Effector CD4-positive, alpha-beta T cell (primary cell): Measurements from ENCODE around the gene ACTA1.
"Not testable (repeated sequence)": the region's sequence is repeated elsewhere in the genome, so short reads cannot be mapped to it uniquely, and the experiment has no call there.

Experiments used
- DNase-seq: peaks from one replicate; pipeline ENCODE4 v3.0.0-alpha.2; 2020

ACTA1 gene

DNA sequence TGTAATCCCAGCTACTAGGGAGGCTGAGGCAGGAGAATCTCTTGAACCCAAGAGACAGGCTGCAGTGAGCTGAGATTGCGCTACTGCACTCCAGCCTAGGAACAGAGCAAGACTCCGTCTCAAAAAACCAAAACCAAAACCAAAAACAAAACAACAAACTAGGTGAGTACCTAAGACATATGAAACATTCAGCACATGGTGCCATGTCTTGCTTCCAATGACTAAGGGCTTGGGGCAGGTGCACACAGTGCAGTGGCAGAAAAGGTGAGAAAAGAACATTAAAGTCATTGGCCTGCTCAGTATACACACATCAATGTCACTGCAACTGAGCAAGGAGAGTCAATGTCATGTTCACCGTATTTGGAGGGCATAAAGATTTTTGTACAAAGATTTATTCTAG lies 4.1 kb upstream of the ACTA1 start:
- DNase-seq, result no peak

- DNase-seq, result no peak
These were observed 3.5 kb upstream of the ACTA1 start for GRCh38 chr1:229437443-229437842.

DNA sequence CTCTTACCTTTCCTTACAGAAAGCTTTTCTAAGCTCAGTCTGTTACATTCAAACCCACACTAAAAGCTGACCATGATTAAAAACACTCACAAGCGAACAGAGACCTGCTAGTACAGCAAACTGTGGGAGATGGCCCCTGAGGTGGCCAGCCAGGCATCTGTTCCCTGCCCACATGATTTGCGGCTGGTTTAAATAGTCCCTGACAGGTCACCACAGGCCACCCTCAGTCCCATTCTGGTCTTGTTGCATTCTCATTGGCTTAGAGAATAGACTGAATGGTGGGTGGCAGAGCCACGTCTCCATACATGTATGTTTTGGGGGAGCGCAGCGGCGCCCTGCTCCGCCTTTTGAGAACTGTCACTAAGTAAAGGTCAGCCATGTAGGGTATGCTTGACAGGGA lies 2.3 kb upstream of the ACTA1 start:
- DNase-seq, result no peak

DNA sequence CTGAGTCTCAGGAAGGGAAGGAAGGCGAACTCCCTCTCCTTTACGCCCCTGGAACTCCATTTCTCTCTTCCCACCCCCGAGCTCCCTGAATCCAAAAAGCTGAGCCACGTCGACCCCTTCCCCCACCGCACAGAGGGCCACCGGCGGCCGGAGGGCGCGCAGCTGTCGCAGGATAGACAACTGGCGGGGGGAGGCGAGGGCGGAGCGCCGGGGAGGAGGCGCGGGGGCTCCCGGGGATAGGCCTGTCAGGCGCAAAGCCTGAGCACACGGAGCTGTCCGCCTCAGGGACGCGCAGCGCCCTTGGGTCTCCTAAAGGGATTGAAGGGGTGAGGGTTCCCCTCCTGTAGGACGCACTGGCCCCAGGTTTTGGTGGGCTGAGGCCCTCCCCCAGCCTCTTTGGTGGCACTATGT lies 752 bp upstream of the ACTA1 start:
- no peak for DNase-seq

GRCh38 chr1:229433364-229434004 lies 410 bp downstream of the ACTA1 start:
- DNase-seq, result no peak

DNA sequence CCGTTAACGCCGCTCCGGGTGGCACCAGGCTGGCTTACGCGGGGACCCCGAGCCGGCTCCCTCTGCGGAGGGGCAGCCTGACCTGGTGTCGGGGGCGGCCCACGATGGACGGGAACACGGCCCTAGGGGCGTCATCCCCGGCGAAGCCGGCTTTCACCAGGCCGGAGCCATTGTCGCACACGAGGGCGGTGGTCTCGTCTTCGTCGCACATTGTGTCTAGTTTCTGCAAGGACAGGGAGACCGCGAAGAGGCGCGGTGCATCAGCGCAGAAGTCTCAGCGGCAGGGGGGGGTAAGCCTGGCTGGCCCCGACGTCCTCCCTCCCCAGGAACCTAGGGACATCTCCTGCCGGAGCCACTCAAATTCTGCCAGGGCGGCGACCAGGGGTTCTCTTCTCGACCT lies 989 bp downstream of the ACTA1 start:
- DNase-seq, result no peak

GRCh38 chr1:229432116-229432461 lies 1.8 kb downstream of the ACTA1 start:
- DNase-seq, result no peak

GRCh38 chr1:229431284-229432115 lies 2.4 kb downstream of the ACTA1 start:
- DNase-seq, result no peak

- DNase-seq, result peak; percentile 14
These were observed 3.1 kb downstream of the ACTA1 start for GRCh38 chr1:229430761-229431283.

DNA sequence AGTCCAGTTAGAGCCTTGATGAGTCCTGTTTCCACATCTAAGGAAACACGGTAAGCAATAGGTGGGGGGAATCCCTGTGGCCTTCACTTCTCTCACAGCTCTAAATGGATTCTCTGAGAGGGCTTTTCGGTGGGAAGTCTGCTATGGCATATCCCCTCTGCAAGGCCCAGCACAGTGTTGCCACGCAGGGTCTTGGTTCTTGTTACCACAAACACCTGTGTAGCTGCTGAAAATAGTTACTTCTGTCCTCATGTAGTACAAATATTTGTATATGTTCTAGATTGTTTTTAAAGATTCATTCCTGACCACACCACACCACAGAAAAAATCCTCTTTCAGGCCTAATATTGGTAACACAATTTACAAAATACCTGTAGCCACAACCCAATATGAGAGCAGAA lies 5.6 kb downstream of the ACTA1 start:
- no peak for DNase-seq

DNA sequence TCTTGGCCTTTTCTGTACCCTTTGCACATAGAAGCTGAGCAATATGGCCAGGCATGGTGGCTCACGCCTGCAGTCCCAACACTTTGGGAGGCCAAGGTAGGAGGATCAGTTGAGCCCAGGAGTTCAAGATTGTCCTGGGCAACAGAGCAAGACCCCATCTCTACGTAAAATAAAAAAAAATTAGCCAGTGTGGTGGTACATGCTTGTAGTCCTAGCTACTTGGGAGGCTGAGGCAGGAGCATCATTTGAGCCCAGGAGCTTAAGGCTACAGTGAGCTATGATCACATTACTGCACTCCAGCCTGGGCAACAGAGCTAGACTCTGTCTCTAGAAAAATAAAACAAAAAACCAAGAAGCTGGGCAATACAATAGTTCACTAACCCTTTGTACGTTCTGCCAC lies 6.3 kb downstream of the ACTA1 start:
- no peak for DNase-seq

DNA sequence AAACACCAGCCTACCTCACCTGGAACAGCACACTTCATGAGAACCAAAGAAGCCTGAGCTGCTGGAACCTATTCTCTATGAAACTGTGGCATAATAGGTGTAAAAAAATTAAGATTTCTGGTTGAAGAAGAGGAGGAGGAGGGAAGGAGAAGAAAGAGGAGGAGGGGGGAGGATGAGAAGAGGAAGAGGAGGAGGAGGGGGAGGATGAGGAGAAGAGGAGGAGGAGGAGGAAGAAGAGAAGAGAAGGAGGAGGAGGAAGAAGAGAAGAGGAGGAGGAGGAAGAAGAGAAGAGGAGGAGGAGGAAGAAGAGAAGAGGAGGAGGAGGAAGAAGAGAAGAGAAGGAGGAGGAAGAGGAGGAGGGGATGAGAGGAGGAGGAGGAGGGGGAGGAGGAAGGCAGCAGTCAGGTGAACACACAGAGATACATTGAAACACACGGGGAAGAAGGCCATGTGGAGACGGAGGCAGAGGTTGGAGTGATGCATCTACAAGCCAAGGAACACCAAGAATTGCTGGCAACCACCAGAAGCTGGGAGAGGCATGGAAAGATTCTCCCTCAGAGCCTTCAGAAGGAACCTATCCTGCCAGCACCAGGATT lies 8.2 kb downstream of the ACTA1 start:
- DNase-seq, result no peak

GRCh38 chr1:229420765-229421164 lies 13.1 kb downstream of the ACTA1 start:
- no peak for DNase-seq

DNA sequence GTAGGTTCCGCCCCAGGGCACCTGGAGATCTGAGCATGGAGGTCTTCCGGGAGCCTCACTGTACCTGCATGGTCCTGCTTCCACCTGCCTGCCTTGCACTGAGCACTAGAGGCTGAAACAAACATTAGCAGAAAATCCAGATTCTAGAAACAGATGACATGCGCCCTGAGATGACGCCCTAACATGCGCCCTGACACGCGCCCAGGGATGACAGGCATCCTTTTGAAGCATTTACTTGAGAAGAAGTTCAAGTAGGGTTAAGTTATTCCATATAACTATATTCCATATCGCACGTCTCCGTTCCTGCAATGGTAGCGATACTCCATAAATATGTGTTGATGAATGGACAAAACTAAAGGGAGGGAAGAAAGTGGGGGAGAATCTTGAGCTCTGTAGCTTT lies 13.7 kb downstream of the ACTA1 start:
- DNase-seq, result no peak

DNA sequence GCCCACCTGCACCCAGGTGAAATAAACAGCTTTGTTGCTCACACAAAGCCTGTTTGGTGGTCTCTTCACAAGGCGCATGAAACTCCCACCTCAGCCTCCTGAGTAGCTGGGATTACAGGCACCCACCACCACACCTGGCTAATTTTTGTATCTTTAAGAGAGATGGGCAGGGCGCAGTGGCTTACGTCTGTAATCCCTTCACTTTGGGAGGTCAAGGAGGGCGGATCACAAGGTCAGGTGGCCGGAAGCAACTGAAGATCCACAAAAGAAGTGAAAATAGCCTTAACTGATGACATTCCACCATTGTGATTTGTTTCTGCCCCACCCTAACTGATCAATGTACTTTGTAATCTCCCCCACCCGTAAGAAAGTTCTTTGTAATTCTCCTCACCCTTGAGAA lies 15.3 kb downstream of the ACTA1 start:
- not testable (repeated sequence) for DNase-seq

- not testable (repeated sequence) for DNase-seq
These were observed 21.1 kb downstream of the ACTA1 start for GRCh38 chr1:229412810-229413209.

GRCh38 chr1:229412056-229412455 lies 21.8 kb downstream of the ACTA1 start:
- no peak for DNase-seq

GRCh38 chr1:229411434-229412055 lies 22.3 kb downstream of the ACTA1 start:
- DNase-seq, result no peak

DNA sequence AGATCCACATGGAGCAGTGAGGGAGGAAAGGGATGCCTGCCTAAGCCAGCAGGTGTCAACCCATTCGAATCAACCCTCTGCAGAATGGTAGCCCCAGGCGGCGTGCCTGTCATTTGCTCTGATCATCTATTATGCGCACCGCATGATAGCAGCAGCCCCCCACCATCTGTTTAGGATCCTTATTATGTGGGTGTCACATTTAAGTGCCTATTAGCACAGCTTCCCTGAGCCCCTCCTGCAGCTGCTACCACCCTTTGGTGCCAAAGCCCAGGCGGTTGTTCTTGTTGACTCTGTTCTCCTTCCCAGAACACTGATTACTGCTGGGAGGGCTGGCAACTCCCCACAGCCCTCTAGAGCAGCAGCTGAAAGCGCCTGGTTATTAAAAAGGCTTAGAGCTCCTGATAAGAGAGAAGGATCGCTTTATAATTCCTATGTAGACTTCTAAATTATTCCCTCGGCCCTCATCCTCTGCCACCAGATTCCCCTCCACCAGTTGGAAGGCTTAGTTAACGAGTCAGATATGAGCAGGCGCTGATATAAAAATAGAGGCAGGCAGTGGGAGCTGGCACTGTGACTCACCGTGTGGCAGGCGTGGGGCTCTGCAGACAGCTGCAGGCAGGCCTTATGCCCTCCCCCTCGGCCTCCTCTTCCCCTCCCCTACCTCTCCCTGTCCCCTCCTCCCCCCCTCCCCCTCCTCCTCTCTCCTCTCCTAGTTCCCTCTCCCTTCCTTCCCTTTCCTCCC lies 23.0 kb downstream of the ACTA1 start:
- DNase-seq, result no peak

DNA sequence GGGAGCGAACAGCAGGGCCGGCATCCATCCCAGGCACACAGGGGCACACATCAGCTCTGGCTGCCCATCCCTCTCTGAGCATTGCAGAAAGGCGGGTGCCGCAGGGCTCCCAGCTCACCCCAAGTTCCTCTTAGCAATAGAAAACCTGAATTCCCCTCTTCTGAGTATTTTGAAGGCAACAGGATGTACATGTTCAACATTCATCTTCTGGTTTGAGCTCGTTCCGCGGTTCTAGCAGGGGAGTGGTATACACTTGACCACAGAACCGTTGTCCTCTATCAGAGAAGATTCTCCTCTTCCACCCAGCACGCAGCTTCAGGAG lies 23.6 kb downstream of the ACTA1 start:
- DNase-seq, result no peak

- DNase-seq, result no peak
These were observed 24.1 kb downstream of the ACTA1 start for GRCh38 chr1:229409616-229410369.

DNA sequence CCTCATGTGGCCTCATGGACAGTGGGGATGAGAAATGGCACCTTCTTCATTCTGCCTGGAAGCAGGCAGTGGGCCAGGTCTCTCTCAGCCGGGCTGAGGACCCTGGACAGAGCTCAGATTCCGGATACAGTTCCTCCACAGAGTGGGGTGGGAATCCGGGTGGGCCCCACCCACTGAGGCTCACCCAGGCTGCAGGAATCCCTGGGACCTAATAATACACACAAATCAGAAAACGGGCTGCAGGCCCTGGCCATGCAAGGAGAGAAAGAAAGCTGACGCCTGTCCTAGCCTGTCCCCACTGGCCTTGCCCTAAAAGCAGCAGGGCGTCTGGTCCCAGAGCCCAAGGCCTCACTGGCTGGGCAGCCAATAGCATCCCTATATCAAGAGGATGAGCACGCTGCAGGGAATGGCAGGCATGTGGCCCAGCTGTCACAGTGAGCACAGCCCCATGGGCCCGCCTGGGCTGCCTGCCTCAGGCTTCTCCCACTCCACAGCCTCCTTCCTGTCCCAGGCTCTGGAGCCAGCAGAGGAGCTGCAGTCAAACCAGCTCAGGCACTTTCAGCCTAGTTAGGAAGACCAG lies 25.3 kb downstream of the ACTA1 start:
- DNase-seq, result no peak
